IMR-90 (cell line): ENCODE data around the gene ILK. TPM values are rescaled to one million over a fixed set of nuclear protein-coding genes. Genes with fewer than 3 reads are reported as not detected.

ENCODE experiments used
- ATAC-seq: fragments of 200-7000 bp; cut with Tn5 transposase; 2 replicates; pipeline ENCODE4 v1.9.1; 2020; ENCODE audit warnings: low read depth, mild to moderate bottlenecking, moderate library complexity
- BruUV-seq: library from RNA; stranded (reverse); fragments of 400-500 nt; replicated peaks from 2 replicates; lab custom pipeline; 2021; lab: Mats Ljungman, UMichigan
- CTCF ChIA-PET: fragments of 300-600 bp; formaldehyde crosslinking; extraction: SDS; loops from one replicate; lab custom pipeline; 2021; ENCODE audit warnings: antibody characterized with exemption; lab: Yijun Ruan, JAX
- POLR2A ChIA-PET: fragments of 300-600 bp; sonication (Branson Sonifier 250); formaldehyde crosslinking; loops from one replicate; lab custom pipeline; 2022; ENCODE audit warnings: antibody characterized with exemption; ENCODE audit not compliant: unreplicated experiment; lab: Charles Lee
- DNase-seq: peaks from one replicate; pipeline ENCODE4 v3.0.0; 2013
- H2AFZ ChIP-seq: replicated peaks from 2 replicates; pipeline ENCODE3; 2013; ENCODE audit warnings: low read length, mild to moderate bottlenecking; ENCODE audit not compliant: poor library complexity
- H2AK5ac ChIP-seq: 2 replicates; pipeline ENCODE4 v1.6.1; 2013; ENCODE audit warnings: low read depth, low read length, inconsistent platforms
- H2AK9ac ChIP-seq: replicated peaks from 2 replicates; pipeline ENCODE3; 2013; ENCODE audit warnings: mild to moderate bottlenecking, low read depth, low read length, moderate library complexity; ENCODE audit not compliant: poor library complexity
- H2BK120ac ChIP-seq: 2 replicates; pipeline ENCODE4 v1.6.1; 2013; ENCODE audit warnings: low read depth, low read length, inconsistent platforms
- H2BK15ac ChIP-seq: 3 replicates; pipeline ENCODE4 v1.6.1; 2013; ENCODE audit warnings: low read depth, low read length, inconsistent platforms
- H2BK20ac ChIP-seq: 2 replicates; pipeline ENCODE4 v1.6.1; 2013; ENCODE audit warnings: low read depth, mild to moderate bottlenecking, inconsistent platforms, low read length, moderate library complexity
- H2BK5ac ChIP-seq: 2 replicates; pipeline ENCODE4 v1.6.1; 2013; ENCODE audit warnings: mild to moderate bottlenecking, low read depth, low read length, inconsistent platforms; ENCODE audit not compliant: poor library complexity, severe bottlenecking
- H3K14ac ChIP-seq: replicated peaks from 2 replicates; pipeline ENCODE4 v1.6.1; 2013; ENCODE audit warnings: low read depth, low read length, inconsistent platforms
- H3K18ac ChIP-seq: 2 replicates; pipeline ENCODE4 v1.6.1; 2013; ENCODE audit warnings: low read depth, low read length, control low read depth
- H3K23ac ChIP-seq: 2 replicates; pipeline ENCODE4 v1.6.1; 2013; ENCODE audit warnings: low read depth, low read length, inconsistent platforms
- H3K27ac ChIP-seq: 2 replicates; pipeline ENCODE4 v1.5.1; 2013; ENCODE audit warnings: mild to moderate bottlenecking, control low read depth, low read length; ENCODE audit not compliant: insufficient read depth
- H3K27me3 ChIP-seq: 2 replicates; pipeline ENCODE4 v1.6.1; 2013; ENCODE audit warnings: low read length; ENCODE audit not compliant: control insufficient read depth, insufficient read depth
- H3K36me3 ChIP-seq: 2 replicates; pipeline ENCODE4 v1.6.1; 2013; ENCODE audit warnings: low read length, mixed read lengths; ENCODE audit not compliant: control insufficient read depth, insufficient read depth
- H3K4ac ChIP-seq: 2 replicates; pipeline ENCODE4 v1.6.1; 2013; ENCODE audit warnings: low read depth, low read length, inconsistent platforms
- H3K4me1 ChIP-seq: 2 replicates; pipeline ENCODE4 v1.6.1; 2013; ENCODE audit warnings: low read length, mixed read lengths; ENCODE audit not compliant: control insufficient read depth, insufficient read depth
- H3K4me2 ChIP-seq: 2 replicates; pipeline ENCODE4 v1.6.1; 2013; ENCODE audit warnings: low read depth, mild to moderate bottlenecking, control low read depth, low read length, moderate library complexity
- H3K4me3 ChIP-seq: 2 replicates; pipeline ENCODE4 v1.5.1; 2013; ENCODE audit warnings: low read depth, mild to moderate bottlenecking, control low read depth, low read length, moderate library complexity; ENCODE audit not compliant: insufficient read depth
- H3K56ac ChIP-seq: 2 replicates; pipeline ENCODE4 v1.6.1; 2013; ENCODE audit warnings: low read length, inconsistent platforms; ENCODE audit not compliant: insufficient read depth; ENCODE audit errors: extremely low read depth
- H3K79me1 ChIP-seq, 2 experiments: 2 replicates each; pipeline ENCODE4 v1.6.1; 2013; ENCODE audit warnings: low read length in 2 of 2, inconsistent platforms in 1 of 2, low read depth in 1 of 2
- H3K9ac ChIP-seq: 2 replicates; pipeline ENCODE4 v1.6.1; 2013; ENCODE audit warnings: low read depth, low read length, control low read depth
- H3K9me1 ChIP-seq: 2 replicates; pipeline ENCODE4 v1.6.1; 2013; ENCODE audit warnings: low read length, inconsistent platforms; ENCODE audit not compliant: insufficient read depth
- H3K9me3 ChIP-seq: 2 replicates; pipeline ENCODE4 v1.6.1; 2013; ENCODE audit warnings: low read length; ENCODE audit not compliant: control insufficient read depth, insufficient read depth
- H4K20me1 ChIP-seq: 2 replicates; pipeline ENCODE4 v1.6.1; 2013; ENCODE audit warnings: low read length, inconsistent platforms; ENCODE audit not compliant: insufficient read depth
- H4K5ac ChIP-seq: 2 replicates; pipeline ENCODE4 v1.6.1; 2013; ENCODE audit warnings: mild to moderate bottlenecking, low read depth, low read length, control low read depth
- H4K8ac ChIP-seq, 2 experiments: 2 replicates each; pipeline ENCODE4 v1.6.1; 2013; ENCODE audit warnings: low read depth in 2 of 2, low read length in 2 of 2, control low read depth in 1 of 2, inconsistent platforms in 1 of 2
- H4K91ac ChIP-seq: 2 replicates; pipeline ENCODE4 v1.6.1; 2013; ENCODE audit warnings: low read depth, low read length, inconsistent platforms; ENCODE audit not compliant: insufficient read depth
- BHLHE40 ChIP-seq: fragments of 150-350 bp; IDR thresholded peaks from 2 replicates; pipeline ENCODE4 v1.6.1; 2016; ENCODE audit warnings: mild to moderate bottlenecking, low read depth, low read length
- CEBPB ChIP-seq: IDR thresholded peaks from 2 replicates; pipeline ENCODE4 v1.6.1; 2012; ENCODE audit warnings: low read depth, low read length, improper control_type of control experiment
- CHD1 ChIP-seq: IDR thresholded peaks from 2 replicates; pipeline ENCODE4 v1.6.1; 2012; ENCODE audit warnings: low read depth, low read length, improper control_type of control experiment
- FOS ChIP-seq: fragments of 150-350 bp; IDR thresholded peaks from 2 replicates; pipeline ENCODE4 v1.6.1; 2016; ENCODE audit warnings: low read depth, low read length
- MAZ ChIP-seq: IDR thresholded peaks from 2 replicates; pipeline ENCODE4 v1.6.1; 2012; ENCODE audit warnings: low read depth, mild to moderate bottlenecking, low read length, improper control_type of control experiment, moderate library complexity, borderline replicate concordance
- MXI1 ChIP-seq: IDR thresholded peaks from 2 replicates; pipeline ENCODE4 v1.6.1; 2012; ENCODE audit warnings: low read depth, mild to moderate bottlenecking, low read length, moderate library complexity, borderline replicate concordance
- NFE2L2 ChIP-seq: fragments of 150-350 bp; IDR thresholded peaks from 2 replicates; pipeline ENCODE4 v1.6.1; 2016; ENCODE audit warnings: low read depth, mild to moderate bottlenecking, low read length
- POLR2A ChIP-seq: IDR thresholded peaks from 2 replicates; pipeline ENCODE4 v1.6.1; 2012; ENCODE audit warnings: mild to moderate bottlenecking, low read depth, low read length
- RAD21 ChIP-seq: IDR thresholded peaks from 2 replicates; pipeline ENCODE4 v1.6.1; 2012; ENCODE audit warnings: low read length, improper control_type of control experiment
- RCOR1 ChIP-seq: IDR thresholded peaks from 2 replicates; pipeline ENCODE4 v1.6.1; 2012; ENCODE audit warnings: mild to moderate bottlenecking, low read length, improper control_type of control experiment; ENCODE audit not compliant: insufficient replicate concordance
- RFX5 ChIP-seq: IDR thresholded peaks from 2 replicates; pipeline ENCODE4 v1.8.0; 2012; ENCODE audit warnings: low read depth, mild to moderate bottlenecking, low read length, moderate library complexity
- SMC3 ChIP-seq: fragments of 150-350 bp; IDR thresholded peaks from 2 replicates; pipeline ENCODE4 v1.6.1; 2016; ENCODE audit warnings: low read depth, mild to moderate bottlenecking, antibody characterized with exemption, low read length, moderate library complexity
- WGBS, 2 experiments: methylation state at CpG; one replicate each; pipeline versions ENCODE4 v1.1.5 to v1.1.7; 2013; ENCODE audit warnings: missing lambda C conversion rate in 2 of 2; ENCODE audit not compliant: insufficient read length in 1 of 2; ENCODE audit errors: extremely low coverage in 2 of 2; 5-methylcytosine and 5-hydroxymethylcytosine counted together
- dilution Hi-C: fragments of 300-500 bp; cut with HindIII; formaldehyde crosslinking; loops from one replicate; pipeline ENCODE4 v1.14.3; 2018; ENCODE audit warnings: low sequenced_read_pairs; ENCODE audit not compliant: unreplicated experiment
- in situ Hi-C: fragments of 300-500 bp; cut with MboI; formaldehyde crosslinking; loops from 3 replicates; pipeline ENCODE4 v1.14.3; 2019; ENCODE audit warnings: low sequenced_read_pairs, inconsistent platforms, mixed read lengths
- intact Hi-C: fragments of 100-400 bp; cut with micrococcal nuclease; formaldehyde crosslinking; loops from 2 replicates; pipeline ENCODE4 v1.10.0; 2022
- polyA plus RNA-seq, 3 experiments: library from polyadenylated mRNA; depleted of rRNA; stranded (reverse); fragments of >200 nt; gene quantifications; 2 replicates each; pipeline ENCODE4 v1.2.3, GENCODE V29; 2012; ENCODE audit warnings: low replicate concordance in 1 of 3
- total RNA-seq: library from RNA; depleted of rRNA; stranded (reverse); fragments of >200 nt; gene quantifications from 2 replicates; pipeline ENCODE4 v1.2.3, GENCODE V29; 2012
- TF ChIP-seq, protein P1 (sequence below): fragments of 150-350 bp; IDR thresholded peaks from 2 replicates; pipeline ENCODE4 v1.6.1; 2017; ENCODE audit warnings: mild to moderate bottlenecking, antibody characterized with exemption, low read length, low read depth
- TF ChIP-seq, protein P2 (sequence below): fragments of 150-350 bp; IDR thresholded peaks from 2 replicates; pipeline ENCODE4 v1.6.1; 2016; ENCODE audit warnings: low read depth, mild to moderate bottlenecking, low read length, moderate library complexity, borderline replicate concordance
- TF ChIP-seq, protein P3 (sequence below): conservative IDR thresholded peaks from 2 replicates; pipeline ENCODE4 v1.5.1; 2012; ENCODE audit warnings: mild to moderate bottlenecking, low read depth, low read length, improper control_type of control experiment

ILK gene
- total and polyA plus RNA-seq, 2 of the 4 experiments (the other 2 are of a cell fraction), result 339 to 389 TPM

DNA sequence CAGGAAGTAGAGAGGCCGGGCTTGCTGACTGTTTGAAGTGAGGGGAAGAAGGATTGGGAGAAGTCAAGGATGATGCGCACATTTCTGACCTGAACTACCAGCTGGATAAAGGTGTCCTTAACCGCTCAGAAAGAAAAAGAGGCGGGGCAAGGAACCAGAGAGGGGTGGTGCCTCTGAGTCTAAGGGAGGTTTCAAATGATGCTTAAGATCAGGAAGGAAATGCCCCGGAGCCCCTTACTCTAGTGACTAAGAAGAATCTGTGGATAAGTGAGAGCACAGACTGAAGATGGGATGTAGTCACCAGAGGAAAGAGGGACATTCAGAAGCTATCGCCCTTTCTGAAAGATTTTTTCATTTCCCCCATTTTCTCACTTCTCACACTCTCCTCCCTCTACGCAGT, 39.4 kb downstream of the ILK start:
- dilution Hi-C loops (no loop called here), in situ Hi-C loops (no loop called here), intact Hi-C loops (no loop called here)
- Histone ChIP-seq H3K9me1 (peaks cover 20% of the 10 kb centered on the region), H4K8ac (no peak overlapping the region), H3K18ac (no peak overlapping the region), H3K9ac (no peak overlapping the region), H4K20me1 (peaks cover 5% of the 10 kb centered on the region; the same call in 1 of the 2 replicates), H4K5ac (no peak overlapping the region), H3K27me3 (no peaks in the 10 kb centered on the region), H3K14ac (no peak overlapping the region), H2AK5ac (no peak overlapping the region), H3K4me3 (no peak overlapping the region), H2AFZ (no peak overlapping the region), H2BK20ac (no peak overlapping the region), H3K9me3 (no peaks in the 10 kb centered on the region), H2BK5ac (no peak overlapping the region), H3K4ac (no peak overlapping the region), H3K36me3 (peaks cover 25% of the 10 kb centered on the region), H3K23ac (no peak overlapping the region), H3K79me1 (peaks cover 5 to 36% of the 10 kb centered on the region in 2 experiments; a peak in 3 of 4 replicates), H2AK9ac (no peak overlapping the region), H3K4me2 (no peak overlapping the region), H3K4me1 (peaks cover 19% of the 10 kb centered on the region), H2BK120ac (no peak overlapping the region), H3K56ac (no peak overlapping the region), H3K27ac (no peak overlapping the region), H4K91ac (no peak overlapping the region), H2BK15ac (no peak overlapping the region)
- BruUV-seq, result no TSS peak
- ATAC-seq (no peak), DNase-seq (no peak)
- 86% methylated on average over 6 of the region's 7 CpGs; no CpG with 5 or more reads in 1 of the 2 experiments for WGBS, 2 experiments
- TF ChIP-seq MXI1 (no peak), SMC3 (no peak), RAD21 (no peak), MAZ (no peak), RFX5 (no peak), CHD1 (no peak), POLR2A (no peak), RCOR1 (no peak), BHLHE40 (no peak), CEBPB (no peak), NFE2L2 (no peak), FOS (no peak)
- TF ChIP-seq, protein P1, sequence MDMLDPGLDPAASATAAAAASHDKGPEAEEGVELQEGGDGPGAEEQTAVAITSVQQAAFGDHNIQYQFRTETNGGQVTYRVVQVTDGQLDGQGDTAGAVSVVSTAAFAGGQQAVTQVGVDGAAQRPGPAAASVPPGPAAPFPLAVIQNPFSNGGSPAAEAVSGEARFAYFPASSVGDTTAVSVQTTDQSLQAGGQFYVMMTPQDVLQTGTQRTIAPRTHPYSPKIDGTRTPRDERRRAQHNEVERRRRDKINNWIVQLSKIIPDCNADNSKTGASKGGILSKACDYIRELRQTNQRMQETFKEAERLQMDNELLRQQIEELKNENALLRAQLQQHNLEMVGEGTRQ, result no peak
- TF ChIP-seq, protein P2, sequence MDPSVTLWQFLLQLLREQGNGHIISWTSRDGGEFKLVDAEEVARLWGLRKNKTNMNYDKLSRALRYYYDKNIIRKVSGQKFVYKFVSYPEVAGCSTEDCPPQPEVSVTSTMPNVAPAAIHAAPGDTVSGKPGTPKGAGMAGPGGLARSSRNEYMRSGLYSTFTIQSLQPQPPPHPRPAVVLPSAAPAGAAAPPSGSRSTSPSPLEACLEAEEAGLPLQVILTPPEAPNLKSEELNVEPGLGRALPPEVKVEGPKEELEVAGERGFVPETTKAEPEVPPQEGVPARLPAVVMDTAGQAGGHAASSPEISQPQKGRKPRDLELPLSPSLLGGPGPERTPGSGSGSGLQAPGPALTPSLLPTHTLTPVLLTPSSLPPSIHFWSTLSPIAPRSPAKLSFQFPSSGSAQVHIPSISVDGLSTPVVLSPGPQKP, result no peak
- TF ChIP-seq, protein P3, sequence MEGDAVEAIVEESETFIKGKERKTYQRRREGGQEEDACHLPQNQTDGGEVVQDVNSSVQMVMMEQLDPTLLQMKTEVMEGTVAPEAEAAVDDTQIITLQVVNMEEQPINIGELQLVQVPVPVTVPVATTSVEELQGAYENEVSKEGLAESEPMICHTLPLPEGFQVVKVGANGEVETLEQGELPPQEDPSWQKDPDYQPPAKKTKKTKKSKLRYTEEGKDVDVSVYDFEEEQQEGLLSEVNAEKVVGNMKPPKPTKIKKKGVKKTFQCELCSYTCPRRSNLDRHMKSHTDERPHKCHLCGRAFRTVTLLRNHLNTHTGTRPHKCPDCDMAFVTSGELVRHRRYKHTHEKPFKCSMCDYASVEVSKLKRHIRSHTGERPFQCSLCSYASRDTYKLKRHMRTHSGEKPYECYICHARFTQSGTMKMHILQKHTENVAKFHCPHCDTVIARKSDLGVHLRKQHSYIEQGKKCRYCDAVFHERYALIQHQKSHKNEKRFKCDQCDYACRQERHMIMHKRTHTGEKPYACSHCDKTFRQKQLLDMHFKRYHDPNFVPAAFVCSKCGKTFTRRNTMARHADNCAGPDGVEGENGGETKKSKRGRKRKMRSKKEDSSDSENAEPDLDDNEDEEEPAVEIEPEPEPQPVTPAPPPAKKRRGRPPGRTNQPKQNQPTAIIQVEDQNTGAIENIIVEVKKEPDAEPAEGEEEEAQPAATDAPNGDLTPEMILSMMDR, result no peak
- ChIA-PET POLR2A (no interaction called here), CTCF (no interaction called here)
